ENCODE data around the gene OR2V2.

DNA sequence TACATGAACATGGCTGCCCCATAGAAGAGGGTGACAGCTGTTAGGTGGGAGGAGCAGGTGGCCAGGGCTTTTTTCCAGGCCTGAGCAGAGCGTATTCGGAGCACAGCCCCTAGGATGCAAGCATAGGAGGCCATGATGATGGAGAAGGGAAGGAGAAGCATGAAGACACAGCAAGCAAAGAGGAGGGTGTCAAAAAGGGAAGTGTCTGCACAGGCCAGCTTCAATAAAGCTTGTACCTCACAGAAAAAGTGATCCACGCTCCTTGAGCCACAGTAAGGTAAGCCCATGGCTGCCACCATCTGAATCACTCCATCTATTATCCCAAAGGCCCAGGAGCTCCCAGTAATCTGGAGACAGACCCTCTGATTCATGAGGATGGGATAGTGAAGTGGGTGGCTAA lies 22.9 kb upstream of the OR2V2 start:
- TF ChIP-seq, protein P1, sequence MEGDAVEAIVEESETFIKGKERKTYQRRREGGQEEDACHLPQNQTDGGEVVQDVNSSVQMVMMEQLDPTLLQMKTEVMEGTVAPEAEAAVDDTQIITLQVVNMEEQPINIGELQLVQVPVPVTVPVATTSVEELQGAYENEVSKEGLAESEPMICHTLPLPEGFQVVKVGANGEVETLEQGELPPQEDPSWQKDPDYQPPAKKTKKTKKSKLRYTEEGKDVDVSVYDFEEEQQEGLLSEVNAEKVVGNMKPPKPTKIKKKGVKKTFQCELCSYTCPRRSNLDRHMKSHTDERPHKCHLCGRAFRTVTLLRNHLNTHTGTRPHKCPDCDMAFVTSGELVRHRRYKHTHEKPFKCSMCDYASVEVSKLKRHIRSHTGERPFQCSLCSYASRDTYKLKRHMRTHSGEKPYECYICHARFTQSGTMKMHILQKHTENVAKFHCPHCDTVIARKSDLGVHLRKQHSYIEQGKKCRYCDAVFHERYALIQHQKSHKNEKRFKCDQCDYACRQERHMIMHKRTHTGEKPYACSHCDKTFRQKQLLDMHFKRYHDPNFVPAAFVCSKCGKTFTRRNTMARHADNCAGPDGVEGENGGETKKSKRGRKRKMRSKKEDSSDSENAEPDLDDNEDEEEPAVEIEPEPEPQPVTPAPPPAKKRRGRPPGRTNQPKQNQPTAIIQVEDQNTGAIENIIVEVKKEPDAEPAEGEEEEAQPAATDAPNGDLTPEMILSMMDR (IDR thresholded peaks at IDR 0.05), result no peak
- TF ChIP-seq POLR2A (IDR thresholded peaks at IDR 0.05), result no peak
- TF ChIP-seq POLR2AphosphoS5 (IDR thresholded peaks at IDR 0.05), result no peak
- TF ChIP-seq EP300 (IDR thresholded peaks at IDR 0.05), result no peak
